ENCODE data around the gene RAN. TPM values are rescaled to one million over a fixed set of nuclear protein-coding genes. Genes with fewer than 3 reads are reported as not detected.
"Not testable (repeated sequence)": the region's sequence is repeated elsewhere in the genome, so short reads cannot be mapped to it uniquely, and the experiment has no call there.

RAN gene
- 717 and 1,052 TPM in 2 replicates for total RNA-seq (2014; rRNA removed; shearing (Covaris generic))

DNA sequence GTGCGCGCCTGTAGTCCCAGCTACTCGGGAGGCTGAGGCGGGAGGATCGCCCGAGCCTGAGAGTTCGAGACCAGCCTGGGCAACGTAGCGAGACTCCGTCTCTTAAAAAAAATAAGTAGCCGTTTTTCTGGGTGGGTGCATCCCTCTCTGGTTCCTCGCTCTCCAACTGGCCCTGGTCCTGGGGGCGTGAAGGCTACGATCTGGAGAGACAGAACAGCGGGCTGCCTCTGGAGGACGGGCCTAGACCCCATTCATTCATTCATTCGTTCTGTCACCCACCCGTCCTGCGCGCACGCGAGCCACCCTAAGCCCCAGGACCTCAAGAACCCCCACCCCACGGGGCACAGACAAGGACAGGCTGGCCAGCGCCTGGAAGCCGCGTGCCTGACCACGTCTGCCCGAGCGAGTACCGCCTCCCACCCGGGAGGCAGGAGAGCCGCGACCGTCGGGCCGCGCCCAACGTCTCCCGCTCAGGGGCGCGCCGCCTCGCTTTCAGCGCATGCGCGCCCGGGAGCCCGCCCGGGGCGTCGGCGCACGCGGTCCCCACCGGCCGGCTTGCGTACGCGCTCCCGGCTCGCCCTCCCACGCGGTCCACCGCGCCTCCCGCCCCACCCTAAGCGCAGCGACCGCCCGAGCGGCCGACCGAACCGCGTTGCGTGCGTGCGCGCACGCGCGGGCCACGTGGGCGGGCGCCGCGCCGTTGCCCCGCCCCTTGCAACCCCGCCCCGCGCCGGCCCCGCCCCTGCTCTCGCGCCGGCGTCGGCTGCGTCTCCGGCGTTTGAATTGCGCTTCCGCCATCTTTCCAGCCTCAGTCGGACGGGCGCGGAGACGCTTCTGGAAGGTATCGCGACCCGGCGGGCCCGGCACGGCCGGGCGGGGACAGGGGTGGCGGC, at the start of gene RAN:
Gene RAN (plus strand): TSS at position 781 of the 893 bp plus-strand sequence. CDS start 528 bp downstream, outside the sequence.
- peak; percentile 87 for DNase-seq (ENCODE audit: low read depth)

DNA sequence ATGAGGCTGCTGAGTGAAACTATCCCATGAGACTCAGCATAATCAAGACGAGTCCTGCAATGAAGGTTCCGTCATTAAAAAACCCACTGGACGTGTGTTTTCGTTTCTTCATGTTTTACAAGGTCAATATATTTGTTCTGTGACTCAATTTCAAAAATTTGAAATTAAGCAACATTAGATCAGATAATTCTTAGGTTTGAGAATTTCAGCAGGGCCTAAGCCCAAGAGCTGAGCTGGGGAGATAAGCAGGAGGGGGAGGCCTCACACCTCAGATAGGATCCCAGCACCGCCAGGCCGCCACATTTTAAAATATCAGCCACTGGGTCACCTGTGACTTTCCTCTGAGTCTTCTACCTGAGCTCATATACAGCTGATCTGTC, 46.1 kb upstream of the RAN start:
- no peak for DNase-seq (ENCODE audit: low read depth)

DNA sequence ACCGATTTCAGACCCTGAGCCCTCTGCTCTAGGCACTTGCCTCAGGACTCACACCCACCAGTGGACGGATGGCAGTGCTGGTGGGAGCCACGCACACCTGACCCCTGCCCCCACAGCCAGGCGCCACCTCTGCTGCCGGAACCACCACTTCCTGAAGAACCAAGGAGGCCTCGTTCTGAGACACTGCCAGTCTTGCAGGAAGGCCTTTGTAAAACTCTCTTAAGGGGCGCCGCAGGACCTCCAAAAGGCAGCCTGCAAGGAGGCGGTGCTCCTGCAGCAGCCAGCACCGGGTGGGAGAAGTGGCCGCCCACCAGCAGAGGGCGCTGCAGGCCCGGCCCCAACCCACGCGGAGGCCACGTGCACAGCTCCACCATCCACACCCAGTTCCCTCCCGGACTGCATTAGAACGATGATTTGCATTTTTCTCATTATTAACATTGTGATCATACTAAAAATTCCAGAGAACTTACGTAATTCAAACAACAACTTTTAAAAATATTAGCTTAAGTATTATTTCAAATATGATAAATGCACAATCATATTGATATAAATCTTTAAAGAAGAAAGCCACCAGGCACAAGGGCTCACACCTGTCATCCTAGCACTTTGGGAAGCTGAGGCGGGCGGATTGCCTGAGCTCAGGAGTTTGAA, 45.6 kb upstream of the RAN start:
- no peak for DNase-seq (ENCODE audit: low read depth)

DNA sequence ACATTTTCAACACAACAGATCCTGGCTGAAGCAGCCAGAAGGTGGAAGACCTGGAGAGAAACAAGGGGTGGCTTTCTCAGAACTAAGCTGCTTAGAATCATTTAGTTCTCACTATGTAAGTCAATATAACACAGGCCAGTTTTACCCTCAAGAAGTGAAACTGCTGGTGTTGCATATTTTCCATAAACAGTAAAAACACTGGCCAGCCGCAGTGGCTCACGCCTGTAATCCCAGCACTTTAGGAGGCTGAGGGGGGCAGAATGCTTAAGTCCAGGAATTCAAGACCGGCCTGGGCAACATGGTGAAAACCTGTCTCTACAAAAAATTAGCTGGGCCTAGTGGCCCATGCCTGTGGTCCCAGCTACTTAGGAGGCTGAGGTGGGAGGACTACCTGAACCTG, 44.4 kb upstream of the RAN start:
- DNase-seq (ENCODE audit: low read depth) = no peak

DNA sequence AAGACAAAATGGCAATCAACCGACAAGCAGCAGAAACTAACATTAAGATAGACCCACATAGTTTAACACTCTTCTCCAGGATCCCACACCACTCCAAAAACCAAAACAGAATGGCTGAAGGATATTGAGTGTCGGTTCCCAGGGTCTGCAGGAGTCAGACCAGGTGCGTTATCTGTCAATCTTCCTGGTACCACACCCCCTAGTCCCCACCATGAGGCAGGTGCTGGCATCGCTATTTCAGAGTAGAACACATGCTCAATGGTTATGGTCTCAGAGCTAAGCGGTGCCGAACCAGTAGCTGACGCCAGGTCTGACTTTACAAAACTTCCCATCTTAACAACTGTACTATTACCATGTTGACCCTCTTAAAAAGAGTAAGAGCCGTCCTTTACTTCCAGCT, 43.0 kb upstream of the RAN start:
- DNase-seq (ENCODE audit: low read depth) = no peak

DNA sequence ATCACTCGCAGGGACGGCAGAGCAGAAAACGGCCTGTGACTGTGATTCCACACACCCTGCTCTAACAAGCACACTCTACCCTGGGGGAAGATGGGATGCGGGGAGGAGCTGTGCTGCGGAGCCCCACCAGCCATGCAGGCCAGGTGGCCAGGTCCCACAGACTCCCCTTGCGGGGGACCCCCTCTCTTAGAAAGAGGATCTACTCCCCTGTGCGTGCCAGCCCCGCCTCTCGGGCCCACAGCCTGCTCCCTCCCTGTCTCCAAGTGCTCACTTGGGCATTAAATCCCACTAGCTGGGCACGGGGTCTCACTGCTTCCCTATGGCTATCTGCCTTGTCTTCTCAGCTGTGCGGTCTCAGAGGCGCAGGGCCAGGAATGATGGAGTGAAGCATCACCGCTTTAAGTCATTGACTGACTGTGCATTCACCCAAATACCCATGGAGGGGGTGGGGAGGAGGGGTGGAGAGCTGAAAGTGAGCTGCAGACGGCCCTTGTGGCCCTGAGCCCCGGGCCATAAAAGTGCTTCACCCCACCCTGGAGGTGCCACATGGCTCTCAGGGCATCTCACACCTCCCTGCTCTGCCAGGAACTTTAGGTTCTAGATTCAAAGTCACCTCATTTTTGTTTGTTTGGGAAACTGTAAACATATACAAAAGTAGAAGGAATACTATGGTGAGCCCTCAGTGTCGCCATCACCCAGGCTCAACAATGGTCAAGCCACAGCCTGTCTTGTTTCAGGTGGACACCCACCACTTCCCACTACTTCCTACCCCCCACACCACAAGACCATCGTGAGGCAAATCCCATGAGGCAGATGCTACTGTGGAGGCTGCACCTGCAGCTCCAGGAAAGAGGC, 42.2 kb upstream of the RAN start:
- no peak for DNase-seq (ENCODE audit: low read depth)

DNA sequence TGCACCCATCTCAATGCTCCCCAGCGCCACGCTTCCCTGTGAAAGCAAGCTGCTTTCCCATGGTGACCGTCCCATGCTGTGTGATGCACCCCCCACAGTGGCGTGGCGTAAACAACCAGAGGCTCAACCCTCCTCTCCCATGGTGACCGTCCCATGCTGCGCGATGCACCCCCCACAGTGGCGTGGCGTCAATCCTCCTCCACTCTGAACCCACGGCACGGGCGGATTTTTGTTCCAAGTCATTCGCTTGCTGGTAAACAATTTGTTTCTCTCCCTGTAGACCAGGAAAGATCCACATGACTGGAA, 41.7 kb upstream of the RAN start:
- DNase-seq (ENCODE audit: low read depth) = no peak

DNA sequence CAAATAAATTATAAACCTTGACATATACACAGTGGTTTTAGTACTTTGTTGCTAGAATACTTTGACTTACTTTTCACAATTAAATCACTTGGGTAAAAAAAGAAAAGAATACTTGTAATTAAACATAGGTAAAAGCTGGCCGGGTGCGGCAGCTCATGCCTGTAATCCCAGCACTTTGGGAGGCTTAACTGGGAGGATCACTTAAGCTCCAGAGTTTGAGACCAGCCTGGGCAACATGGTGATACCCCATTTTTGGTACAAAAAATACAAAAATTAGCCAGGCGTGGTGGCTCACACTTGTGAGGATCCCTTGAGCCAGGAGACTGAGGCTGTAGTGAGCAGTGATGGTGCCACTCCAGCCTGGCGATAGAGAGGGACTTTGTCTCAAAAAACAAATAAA, 40.6 kb upstream of the RAN start:
- DNase-seq (ENCODE audit: low read depth) = no peak

DNA sequence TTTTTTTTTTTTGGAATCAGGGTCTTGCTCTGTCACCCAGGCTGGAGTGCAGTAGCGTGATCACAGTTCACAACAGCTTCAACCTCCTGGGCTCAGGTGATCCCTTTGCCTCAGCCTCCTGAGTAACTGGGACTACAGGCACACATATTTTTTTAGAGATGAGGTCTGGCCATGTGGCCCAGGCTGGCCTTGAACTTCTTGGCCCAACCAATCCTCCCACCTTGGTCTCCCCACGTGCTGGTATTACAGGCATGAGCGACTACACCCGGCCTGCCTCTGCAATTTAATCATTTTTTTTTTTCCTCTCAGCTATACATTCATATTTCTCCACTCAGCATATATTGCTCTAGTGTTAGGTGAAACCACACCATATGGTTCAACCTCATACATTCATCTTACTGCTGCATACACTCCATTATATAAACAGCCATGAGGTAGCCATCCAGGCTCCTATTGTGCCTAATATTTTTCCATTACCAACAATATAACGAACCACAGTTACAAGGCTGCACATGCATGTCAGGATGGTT, 39.9 kb upstream of the RAN start:
- DNase-seq (ENCODE audit: low read depth) = no peak

DNA sequence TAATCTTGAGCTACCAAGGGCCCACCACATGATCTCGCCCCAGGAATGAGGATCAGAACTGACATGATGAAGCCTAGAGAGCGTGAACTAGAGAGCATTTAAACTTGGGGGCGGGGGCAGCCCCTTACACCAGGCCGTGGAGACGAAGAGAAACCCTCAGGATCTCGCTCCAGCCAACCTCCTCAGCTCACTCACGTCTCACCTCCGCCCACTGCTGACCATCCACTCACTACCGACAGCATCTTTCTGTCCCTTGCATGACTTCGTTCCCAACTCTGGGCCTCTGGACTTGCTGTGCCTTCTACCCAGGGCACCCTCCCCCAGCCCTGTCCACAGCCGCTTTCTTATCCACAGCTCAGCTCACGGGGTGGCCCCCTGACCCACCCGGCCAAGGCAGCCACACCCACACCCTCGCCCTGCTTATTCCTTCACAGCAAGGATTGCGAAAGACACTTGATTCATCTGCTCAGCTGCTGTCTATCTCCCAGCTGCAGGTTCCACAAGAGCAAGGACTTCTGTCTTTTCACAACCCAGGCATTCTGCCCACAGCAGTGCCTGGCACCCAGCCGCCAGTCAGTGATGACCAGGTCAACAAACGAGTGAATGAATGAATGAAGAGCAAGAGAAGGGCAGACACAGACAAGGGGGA, 39.2 kb upstream of the RAN start:
- DNase-seq (ENCODE audit: low read depth) = peak; percentile 31

DNA sequence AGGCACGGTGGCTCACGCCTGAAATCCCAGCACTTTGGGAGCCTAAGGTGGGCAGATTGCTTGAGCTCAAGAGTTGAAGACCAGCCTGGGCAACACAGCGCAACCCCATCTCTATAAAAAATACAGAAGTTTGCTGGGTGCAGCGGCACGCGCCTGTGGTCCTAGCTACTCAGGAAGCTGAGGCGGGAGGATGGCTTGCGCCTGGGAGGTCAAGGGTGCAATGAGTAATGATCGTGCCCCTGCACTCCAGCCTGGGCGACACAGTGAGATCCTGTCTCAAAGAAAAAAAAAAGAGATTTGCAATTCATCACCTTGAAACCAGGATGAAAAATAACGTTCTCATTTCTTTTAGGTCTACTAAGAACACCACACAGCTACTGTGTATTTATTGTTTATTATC, 36.9 kb upstream of the RAN start:
- DNase-seq (ENCODE audit: low read depth) = no peak

DNA sequence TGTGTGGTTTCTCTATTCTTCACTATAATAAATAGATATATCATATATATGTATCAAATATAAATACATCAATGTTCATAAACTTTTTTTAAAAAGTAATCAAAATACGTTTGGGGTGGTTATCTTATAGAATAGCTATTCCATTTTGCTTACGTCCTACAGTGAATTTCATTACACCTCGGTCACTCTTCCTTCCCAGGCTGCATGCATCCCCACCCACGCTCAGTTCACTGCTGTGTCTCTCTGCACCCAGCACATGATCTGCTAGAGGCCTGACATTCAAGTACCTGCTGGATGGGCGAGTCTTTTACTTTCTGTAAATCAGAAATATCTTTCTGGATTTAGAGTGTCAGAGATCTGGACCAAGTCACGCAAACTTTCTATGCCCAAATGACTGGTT, 36.4 kb upstream of the RAN start:
- no peak for DNase-seq (ENCODE audit: low read depth)

DNA sequence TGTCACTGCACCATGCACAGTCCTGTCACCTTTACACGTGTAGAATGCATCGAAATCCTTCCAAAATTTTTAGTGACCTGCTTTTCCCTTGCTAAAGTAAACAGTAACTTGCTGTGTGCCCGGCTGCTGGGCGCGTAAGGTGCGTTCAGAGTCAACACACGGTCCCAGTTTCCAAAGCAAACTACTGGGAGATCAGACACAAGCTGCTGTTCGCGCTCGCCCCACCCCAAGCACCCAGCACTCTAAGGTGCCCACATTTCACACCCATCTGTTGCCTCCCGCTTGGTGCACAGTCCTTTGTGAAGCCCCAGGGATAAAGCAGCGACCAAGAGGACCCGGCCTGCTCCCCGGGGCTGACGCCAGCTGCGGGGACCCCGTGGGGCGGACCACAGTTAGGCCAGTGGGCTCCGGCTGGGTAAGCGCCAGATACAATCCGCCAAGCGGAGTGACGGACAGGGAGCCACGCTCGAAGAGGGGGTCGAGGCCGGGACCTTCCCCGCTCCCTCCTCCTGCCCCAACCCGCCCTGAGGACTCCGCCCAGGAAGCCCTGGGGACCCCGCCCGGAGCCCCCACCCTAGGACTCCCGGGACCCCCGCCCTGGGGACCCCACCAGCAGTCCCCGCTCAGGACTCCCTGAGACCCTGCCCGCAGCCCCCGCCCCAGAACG, 33.4 kb upstream of the RAN start:
- peak; percentile 20 for DNase-seq (ENCODE audit: low read depth)

DNA sequence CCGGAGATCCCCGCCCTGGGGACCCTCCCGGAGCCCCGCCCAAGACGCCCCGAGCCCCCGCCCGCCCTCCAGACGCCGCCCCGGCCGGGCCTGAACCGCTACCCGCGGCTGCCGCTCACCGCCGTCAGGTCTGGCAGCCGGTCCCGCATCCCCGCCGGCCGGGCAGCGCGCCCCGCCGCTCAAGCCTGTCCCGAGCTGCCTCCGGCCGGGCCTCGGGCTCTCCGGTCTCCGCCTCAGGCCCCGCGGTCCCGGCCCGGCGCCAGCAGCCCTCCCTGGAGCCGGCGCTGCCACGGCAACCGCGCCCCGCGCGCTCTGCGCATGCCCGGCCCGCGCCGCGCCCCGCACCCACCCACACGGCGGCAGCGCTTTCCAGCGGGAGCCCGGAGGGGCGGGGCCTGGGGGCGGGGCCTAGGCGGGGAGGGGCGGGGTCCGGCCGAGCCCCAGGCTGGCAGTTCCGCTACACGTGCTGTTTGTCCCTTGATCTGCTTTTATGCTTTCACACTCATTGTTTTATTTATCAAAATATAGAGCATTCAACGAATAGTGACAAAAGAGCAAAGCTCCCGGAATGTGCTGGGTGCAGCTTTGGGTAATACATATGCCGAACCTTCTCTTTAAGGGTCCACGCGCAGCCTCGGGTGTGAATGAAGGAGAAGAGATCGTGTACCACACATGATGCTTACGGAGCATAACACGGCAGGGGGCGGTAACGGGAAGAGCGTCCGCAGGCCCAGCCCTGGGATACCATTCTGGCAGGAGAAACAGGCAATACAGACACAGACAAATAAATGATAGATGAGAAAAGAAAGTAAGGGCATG, 32.7 kb upstream of the RAN start, which contains the start of gene STX2:
Gene STX2 (minus strand): TSS at position 300 of the 819 bp plus-strand sequence. CDS start 151 bp downstream, at position 149.
- DNase-seq (ENCODE audit: low read depth) = peak; percentile 74

DNA sequence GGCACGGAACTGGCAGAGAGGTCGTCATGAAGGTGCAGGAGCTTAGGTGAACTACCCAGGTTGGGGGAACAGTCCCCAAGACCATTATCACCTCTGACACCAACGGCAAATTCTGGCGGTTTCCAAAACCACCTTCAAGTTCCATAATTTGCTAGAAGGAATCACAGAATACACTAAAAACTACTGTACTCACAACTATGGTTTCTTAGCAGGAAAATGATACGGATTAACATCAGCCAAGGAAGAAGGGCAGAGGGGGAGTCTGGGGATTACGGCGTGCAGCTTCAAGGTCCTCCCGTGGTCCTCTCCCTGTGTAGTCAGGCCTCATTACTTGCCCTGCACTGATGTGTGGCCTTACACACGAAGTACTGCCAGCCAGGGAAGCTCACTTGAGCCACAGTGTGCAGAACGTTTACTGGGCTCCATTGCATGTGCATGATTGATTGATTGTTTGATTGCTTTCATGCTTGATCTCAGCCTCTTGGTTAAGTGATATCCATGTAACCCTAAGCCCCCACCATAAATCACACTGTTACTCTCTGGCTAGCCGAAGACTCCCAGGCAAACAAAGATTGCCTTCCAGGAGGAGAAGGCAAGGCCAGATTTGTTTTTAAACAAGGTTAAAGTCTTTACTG, 32.0 kb upstream of the RAN start:
- no peak for DNase-seq (ENCODE audit: low read depth)

DNA sequence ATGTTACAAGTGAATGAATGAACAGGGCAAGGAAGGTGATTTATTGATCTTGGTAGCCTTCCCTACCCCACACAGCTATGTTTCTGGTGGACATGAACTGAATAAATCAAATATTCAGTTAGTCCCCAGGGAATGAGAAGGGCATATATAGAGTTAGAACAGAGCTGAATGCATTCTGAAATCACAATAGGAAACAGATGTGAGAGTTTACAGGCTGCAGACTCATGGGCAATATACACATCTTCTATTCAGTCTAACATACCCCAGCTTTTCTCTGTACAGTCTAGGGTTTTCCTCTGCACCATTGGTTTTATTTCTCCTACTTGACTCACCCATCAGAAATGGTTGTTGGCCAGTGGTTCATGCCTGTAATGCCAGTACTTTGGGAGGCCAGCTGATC, 25.5 kb upstream of the RAN start:
- DNase-seq (ENCODE audit: low read depth) = no peak

DNA sequence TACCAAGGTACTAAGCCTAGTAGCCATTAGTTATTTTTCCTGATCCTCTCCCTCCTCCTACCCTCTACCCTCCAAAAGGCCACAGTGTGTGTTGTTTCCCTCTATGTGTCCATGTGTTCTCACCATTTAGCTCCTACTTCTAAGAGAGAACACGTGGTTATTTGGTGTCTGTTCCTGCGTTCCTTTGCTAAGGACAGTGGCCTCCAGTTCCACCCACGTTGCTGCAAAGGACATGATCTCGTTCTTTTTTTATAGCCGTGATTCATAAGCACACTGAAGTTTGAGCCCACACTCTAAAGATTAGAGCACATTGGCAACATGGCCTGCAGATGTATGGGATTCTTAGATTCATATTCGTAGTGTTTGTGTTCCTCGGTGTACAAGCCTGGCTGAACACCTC, 24.8 kb upstream of the RAN start:
- DNase-seq (ENCODE audit: low read depth) = no peak

DNA sequence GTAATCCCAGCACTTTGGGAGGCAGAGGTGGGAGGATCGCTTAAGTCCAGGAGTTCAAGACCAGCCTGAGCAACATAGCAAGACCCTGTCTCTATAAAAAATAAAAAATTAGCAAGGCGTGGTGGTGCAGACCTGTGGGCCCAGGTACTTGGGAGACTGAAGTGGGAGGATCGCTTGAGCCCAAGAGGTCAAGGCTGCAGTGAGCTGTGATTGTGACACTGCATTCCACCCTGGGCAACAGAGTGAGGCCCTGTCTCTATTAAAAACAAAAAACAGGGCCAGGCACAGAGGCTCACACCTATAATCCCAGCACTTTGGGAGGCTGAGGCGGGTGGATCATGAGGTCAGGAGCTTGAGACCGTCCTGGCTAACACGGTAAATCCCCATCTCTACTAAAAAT, 23.8 kb upstream of the RAN start:
- not testable (repeated sequence) for DNase-seq (ENCODE audit: low read depth)

DNA sequence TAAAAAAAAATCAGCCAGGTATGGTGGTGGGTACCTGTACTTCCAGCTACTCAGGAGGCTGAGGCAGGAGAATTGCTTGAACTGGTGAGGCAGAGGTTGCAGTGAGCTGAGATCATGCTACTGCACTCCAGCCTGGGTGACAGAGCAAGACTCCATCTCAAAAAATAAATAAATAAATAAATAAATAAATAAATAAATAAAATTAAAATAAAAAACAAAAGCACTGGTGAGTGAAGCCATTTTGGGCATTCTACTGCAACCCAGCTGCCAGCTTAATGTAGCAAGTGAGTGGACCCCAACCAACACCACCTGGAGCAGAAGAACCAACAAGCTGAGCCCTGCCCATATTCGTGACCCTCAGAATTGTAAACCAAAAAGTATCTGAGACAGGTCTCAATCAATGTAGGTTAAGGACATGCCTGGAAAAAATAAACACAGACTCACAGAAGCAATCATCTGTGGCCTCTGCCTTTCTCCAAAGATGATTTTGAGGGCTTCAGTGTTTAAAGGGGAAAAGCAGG, 23.0 kb upstream of the RAN start:
- DNase-seq (ENCODE audit: low read depth) = not testable (repeated sequence)

Measured in RPMI7951 (cell line).